Activated CD8-positive, alpha-beta memory T cell treated with anti-CD3 and anti-CD28 coated beads, Interleukin-2, amount 50 U/mL, for 4 hours (primary cell): ENCODE results near the gene DNAJA3.

Experiments used
- DNase-seq: peaks from one replicate; pipeline ENCODE4 v3.0.0-alpha.2; 2020

Gene DNAJA3

DNA sequence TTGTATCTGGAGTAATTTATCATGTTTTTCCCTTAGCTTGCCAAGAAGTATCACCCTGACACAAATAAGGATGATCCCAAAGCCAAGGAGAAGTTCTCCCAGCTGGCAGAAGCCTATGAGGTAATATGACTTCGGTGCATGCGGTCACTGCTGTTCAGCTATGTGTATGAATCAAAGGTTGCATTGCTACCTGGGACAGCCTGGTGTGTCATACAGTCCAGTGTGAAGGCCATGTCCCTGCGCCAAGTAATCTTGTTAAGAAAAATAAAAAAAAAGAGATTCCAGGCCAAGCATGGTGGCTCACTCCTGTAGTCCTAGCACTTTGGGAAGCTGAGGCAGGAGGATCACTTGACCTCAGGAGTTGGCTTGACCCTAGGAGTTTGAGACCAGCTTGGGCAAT lies 11.7 kb downstream of the DNAJA3 start:
- no peak for DNase-seq

DNA sequence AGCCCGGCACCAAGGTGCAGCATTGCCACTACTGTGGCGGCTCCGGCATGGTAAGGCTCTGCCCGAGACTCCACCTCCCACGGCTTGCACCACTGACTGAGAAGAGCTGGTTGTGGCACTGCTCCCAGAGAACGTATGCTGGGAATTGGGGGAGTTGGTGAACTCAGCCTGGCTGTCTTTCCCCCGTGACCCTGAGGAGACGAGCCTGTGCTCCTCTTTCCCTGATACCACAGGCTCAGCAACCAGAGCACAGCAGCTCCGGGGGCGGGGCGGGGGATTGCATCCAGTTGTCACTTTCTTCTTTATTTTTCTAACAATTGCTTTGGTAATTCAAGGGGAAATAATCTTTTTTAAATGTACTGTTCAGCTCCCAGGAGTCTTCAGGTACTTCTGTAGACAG lies 16.7 kb downstream of the DNAJA3 start:
- DNase-seq: no peak

DNA sequence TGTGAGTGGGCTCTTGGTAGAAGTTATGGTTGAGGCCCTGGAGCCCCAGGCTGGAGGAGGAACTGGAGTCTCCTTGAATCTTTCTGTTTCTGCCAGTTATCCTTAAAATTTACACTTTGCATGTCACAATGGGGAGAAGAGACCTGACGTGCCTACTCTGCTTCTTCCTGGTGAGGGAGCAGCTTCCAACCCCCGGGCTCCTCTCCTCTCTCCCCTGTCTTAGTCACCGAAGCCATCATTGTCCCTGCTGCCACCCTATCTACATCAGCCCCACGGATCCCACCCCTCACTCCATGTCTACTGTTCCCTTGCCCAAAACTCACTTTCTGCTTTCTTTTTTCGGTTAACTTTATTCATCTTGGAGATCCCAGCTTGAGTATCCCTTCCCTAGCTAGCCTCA lies 17.6 kb downstream of the DNAJA3 start:
- no peak for DNase-seq

DNA sequence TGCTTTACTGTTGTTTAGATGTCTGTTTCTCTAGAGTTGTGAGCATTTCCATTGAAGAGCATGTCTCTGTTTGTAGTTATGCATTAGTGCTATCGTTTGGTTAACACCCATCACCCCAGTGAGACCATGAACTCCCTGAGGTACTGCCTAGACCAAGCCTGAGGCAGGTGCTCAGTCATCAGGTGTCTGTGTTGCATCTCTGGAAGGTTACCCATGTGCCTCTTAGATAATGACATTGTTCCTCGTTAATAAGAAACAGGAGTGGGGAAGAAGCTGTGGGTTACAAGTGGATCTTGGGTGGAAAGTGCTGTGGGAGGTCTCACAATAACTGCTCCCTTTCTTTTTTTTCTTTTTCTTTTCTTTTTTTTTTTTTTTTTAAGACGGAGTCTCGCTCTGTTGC lies 18.3 kb downstream of the DNAJA3 start:
- DNase-seq: no peak

DNA sequence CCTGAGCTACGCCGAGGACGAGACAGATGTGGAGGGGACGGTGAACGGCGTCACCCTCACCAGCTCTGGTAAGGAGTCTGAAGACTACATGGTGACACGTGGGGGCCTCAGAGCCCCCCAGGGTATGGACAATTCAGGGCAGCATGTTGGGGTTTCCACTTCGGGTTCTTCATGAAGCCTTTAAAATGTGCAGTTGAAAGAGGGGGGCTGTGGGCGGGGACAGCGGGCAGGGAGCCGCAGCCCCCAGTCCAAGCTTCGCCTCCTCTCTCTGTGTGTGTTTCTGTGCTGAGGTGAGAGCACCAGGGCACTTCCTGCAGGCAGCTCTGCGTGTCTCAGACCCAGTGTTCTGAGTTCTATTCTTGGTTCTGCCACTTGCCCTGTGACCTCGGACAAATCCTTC lies 24.8 kb downstream of the DNAJA3 start:
- DNase-seq: no peak

DNA sequence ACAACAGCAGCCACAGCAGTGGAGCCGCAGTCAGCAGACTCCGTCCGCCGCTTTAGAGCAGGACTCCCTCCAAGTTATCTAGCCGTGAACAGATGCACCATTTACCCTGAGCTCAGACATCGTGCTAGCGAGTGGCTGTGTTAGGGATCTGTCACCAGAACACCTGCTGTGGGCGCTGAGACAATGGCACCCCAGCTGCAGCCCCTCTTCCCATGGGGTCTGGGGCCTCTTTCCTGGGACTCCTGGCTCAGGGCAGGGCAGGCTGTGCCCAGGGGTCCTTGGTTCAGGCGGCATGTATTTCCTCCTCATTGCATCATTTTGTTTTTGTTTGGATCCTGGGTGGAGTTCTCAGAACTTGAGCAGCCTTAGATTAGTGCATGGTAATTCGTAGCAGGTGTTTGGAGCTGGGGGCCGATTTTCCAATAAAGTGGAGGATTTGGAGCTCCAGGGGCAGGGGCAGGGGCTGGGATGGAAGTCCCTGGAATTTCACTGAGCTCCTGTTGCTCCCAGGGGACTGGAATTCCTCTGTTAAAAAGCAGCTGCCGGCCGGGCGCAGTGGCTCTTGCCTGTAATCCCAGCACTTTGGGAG lies 25.4 kb downstream of the DNAJA3 start:
- no peak for DNase-seq

DNA sequence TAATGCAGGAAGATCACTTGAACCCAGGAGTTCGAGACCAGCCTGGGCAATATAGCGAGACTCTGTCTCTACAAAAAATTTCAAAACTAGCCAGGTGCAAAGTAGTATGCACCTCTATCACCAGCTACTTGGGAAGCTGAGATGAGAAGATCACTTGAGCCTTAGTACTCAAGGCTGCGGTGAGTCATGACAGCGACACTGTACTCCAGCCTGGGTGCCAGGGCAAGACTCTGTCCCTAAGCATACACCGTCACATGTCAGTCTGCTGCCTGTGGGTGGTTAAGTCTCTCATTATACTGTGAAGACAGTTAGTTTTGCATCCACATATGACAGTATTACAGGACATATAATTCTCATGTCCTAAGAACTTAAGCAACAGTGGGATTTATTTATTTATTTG lies 27.0 kb downstream of the DNAJA3 start:
- DNase-seq: no peak

DNA sequence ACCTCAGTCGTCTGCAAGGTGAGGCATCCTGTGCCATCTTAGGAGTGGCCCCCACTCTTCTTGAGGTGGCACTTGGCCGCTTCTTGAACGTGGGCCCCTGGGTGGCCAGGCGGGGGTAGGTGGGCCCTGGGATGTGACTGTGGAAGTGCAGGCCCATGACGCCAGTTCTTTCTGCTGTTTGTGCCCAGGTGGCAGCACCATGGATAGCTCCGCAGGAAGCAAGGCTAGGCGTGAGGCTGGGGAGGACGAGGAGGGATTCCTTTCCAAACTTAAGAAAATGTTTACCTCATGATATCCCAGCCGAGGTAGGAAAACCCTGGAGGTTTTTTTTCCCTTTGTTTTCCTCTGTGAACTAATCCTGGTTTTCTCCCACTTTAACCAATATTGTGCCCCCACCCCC lies 29.0 kb downstream of the DNAJA3 start:
- no peak for DNase-seq

DNA sequence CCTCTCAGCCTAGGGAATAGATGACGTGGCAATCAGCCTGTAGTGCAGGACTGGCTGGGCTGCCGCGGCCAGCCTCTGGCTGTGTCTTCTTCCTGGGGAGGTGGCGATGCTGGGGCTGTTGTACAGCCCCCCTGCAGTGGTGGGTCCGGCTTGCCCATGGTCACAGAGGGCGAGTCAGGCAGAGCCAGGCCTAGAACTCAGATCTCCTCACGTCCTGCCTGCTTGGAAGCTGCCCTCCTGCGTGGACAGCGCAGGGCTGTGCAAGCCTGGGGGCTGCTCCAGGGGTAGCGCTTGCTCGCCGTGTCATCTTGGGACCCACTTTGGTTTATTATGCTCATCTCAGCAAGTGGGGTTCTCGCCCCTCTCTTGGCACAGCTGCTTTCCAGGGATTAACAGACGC lies 29.4 kb downstream of the DNAJA3 start:
- no peak for DNase-seq

DNA sequence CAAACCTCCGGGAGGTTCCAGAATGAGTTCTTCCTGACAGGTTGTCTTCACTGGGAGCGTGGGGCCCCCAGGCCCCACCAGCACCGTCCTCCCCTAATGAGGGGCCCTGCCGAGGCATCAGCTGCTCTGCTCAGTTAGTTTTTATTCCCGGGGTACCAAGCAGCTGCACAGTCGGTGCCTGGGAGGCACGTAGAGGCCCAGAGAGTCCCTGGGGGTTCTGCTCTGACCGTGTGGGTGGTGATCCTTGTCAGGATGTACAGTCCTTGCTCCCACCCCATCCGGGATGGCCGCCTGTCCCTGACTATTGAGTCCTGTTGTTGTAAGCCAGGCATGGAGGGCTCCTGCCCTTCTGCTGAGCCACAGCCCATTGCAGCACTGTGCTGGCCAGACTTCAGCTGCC lies 30.3 kb downstream of the DNAJA3 start:
- no peak for DNase-seq

DNA sequence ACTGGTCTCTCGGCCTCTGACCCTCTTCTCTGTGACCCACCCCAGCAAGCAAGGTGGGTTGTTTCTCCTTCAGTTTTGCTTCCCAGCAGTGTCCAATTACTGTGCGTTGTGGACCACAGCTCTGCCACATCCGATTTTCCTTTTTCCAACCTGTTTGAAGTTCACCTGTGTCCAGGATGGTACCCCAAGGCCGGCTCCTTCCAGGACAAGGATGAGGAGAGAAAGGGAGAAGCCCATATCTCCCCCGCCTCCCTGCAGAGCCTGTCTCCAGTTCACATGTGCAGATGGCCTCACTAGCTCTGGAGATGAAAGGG lies 35.2 kb downstream of the DNAJA3 start:
- no peak for DNase-seq

DNA sequence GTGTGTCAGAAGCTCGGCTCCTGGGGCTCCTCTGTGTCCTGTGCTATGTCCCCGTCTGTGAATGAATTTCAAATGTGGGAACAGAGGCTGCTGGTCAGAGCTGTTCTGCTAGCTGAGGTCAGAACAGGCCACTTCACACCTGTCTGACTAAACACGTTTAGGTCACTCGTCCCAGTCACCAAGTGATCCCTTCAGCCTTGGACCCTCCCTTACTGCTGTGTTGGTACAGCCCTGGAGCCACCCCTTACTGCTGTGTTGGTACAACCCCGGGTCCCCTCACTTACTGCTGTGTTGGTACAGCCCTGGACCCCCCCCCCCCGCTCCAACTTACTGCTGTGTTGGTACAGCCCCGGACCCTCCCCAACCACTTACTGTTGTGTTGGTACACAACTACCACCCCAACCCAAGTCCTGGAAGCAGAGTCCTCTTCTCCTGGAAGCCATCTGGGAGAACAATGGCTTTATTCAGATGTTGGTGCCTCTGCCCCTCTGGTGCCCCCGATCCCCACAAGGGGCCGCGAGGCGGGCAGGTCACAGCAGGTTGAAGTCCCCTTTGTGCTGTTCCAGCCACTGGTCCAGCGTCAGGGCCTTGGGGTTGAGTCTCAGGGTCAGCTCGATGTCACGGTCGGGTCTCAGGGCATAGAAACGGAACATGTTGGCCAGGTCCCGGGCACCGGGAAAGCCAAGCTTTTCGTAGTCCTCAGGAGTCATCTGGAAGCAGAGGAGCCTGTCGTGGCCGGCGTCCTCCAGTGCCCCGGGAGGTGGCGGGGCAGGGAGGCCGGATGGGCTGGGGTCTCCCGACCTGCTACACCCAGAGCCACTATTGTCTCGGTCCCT lies 35.8 kb downstream of the DNAJA3 start:
- DNase-seq: no peak

DNA sequence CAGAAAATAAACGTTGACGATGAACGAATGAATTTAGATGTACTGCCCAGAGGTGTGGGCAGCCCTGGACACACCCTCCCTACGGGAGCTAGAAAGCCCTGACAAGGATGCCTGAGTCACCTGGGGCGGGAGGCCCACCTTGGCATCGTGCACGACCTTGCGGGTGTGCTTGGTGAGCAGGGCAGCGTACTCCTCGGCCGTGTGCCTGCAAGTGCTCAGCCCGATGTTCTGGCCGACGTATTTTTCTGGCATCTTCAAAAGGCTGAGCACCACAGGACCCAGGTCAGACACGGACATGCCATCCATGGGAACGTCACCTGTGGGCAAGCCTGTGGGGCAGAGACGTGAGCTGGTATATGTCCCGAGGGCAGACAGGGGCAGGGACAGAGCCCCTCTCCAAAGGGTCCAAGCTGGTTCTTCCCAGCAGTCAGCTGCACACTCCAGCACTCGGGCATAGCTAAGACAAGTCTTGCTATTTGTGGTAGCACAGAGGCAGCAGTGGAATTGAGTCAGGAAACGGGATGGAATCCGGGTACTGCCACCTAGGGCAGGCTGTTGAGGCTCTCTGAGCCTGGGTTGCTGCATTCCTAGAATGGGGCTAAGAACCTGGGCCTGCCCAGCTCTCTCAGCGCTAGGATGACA lies 38.0 kb downstream of the DNAJA3 start:
- no peak for DNase-seq

DNA sequence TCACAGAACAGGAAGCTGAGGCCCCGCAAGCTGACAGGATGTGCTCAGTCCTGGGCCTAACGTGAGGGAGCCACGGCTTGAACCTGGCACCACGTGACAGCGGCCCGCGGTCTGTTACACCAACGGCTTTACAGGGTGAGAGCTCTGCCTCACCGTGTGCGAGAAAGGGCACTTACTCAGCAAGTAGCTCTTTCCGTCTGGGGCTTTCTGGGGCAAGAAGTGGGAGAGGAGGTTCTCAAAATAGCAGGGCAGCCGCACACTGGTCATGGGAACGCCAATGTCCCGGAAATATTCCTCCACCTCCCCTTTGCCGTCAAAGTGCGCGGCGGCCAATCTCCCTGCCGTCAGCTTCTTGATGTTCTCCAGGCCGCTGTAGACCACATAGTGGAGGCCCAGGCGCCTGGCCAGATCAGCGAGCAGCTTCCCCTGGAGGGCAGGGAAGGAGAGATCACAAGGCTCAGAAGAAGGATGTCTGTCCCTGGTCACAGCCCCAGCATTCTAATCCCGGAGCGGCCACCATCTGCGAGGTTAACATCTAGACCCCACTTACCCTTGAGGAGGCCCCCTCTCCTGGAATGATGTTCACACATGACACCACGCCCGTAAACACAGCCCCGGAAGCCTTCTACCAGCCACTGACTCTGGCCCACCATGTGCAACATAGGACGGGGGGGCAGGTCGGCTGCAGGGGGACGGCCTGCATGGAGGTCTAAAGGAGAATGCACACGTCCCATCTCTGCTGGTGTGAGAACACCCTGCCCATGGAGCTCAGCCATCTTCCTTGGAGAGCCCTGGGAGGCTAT lies 40.5 kb downstream of the DNAJA3 start:
- DNase-seq: peak; percentile 66

DNA sequence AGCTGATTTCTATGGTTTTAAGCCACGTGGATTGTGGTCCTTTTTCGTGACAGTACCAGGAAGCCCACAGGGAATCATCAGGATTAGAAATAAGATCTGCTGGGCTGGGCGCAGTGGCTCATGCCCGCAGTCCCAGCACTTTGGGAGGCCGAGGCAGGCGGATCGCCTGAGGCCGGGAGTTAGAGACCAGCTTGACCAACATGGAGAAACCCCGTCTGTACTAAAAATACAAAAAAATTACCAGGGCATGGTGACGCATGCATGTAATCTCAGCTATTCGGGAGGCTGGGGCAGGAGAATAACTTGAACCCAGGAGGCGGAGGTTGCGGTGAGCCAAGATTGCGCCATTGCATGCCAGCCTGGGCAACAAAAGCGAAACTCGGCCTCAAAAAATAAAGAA lies 42.2 kb downstream of the DNAJA3 start:
- no peak for DNase-seq

DNA sequence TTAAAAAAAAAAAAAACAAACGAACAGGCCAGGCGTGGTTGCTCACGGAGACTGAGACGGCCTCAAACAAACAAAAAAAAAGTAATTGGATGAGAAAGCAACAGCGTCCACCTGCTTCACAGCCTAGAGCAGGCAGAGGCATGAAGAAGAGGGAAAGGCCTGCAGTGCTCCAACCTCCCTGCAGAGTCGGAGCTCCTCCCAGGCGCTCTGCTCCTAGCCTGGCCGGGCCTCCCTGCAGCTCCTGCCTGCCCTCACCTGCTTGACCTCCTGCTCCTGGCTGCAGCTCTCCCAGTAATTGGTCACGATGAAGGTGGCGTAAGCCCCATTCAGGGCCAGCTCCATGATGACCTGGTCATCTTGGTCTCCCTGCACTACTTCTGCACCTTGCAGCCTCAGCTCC lies 43.3 kb downstream of the DNAJA3 start:
- no peak for DNase-seq

DNA sequence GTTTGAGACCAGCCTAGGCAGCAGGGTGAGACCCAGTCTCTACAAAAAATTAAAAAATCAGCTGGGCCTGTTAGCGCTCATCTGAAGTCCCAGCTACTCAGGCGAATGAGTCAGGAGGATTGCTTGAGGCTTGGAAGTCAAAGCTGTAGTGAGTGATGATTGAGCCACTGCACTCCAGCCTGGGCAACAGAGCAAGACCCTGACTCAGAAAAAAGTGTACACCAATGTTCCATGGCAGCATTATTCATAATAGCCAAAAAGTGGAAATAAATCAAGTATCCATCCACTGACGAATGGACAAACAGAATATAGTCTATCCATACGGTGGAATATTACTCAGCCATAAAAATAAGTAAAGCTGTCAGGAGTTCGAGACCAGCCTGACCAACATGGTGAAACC lies 46.2 kb downstream of the DNAJA3 start:
- no peak for DNase-seq

DNA sequence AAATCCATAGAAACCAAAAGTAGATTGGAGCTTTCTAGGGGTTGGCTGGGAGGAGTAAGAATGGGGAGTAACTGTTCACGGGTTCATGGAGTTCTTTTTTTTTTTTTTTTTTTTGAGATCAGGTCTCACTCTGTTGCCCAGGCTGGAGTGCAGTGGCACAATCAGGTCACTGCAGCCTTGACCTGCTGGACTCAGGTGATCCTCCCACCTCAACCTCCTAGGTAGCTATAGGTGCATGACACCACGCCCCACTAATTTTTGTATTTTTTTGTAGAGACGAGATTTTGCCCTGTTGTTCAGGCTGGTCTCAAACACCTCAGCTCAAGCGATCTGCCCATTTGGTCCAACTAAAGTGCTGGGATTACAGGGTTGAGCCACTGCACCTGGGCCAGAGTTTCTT lies 47.2 kb downstream of the DNAJA3 start:
- no peak for DNase-seq

DNA sequence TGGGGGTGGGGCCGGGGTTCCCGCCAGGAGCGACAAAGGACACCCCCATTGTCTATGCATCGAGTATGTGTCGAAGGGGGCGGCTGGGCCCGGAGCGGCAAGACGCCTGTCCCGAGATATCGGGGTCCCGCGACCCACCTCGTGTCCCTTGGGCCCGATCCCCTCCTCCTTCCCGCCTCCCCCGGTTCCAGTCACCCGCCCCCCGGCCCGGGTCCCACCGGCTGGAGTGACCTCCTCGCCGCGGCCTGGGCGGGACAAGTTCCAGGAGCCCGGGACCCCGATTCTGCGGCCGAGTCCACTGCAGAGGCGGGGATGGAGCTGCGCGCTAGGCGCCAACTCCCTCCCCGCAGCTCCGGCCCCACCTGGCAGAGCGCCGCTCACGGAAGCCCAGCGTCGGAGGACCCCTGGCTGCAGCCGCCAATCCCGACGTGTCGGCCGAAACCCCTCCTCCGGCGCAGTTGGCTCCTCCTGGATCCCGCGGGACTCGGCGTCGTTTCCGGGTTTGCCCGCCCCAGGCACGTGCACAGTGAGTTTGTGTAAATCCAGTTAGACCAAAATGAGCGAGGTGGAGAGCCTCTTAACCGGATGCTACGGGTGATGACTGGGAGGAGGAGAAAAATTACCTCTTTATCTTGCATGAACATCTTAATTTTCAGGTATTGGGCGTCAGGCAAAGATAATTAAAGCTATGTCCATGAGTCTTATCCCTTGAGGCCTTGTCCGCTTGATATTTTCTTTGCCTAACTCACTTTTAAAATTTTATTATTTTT lies 48.7 kb downstream of the DNAJA3 start, which contains the start of gene NMRAL1:
Gene NMRAL1, minus strand, starts transcription at position 434 of the 770 bp plus-strand sequence. CDS start 493 bp downstream, outside the sequence.
- DNase-seq: peak; percentile 81

DNA sequence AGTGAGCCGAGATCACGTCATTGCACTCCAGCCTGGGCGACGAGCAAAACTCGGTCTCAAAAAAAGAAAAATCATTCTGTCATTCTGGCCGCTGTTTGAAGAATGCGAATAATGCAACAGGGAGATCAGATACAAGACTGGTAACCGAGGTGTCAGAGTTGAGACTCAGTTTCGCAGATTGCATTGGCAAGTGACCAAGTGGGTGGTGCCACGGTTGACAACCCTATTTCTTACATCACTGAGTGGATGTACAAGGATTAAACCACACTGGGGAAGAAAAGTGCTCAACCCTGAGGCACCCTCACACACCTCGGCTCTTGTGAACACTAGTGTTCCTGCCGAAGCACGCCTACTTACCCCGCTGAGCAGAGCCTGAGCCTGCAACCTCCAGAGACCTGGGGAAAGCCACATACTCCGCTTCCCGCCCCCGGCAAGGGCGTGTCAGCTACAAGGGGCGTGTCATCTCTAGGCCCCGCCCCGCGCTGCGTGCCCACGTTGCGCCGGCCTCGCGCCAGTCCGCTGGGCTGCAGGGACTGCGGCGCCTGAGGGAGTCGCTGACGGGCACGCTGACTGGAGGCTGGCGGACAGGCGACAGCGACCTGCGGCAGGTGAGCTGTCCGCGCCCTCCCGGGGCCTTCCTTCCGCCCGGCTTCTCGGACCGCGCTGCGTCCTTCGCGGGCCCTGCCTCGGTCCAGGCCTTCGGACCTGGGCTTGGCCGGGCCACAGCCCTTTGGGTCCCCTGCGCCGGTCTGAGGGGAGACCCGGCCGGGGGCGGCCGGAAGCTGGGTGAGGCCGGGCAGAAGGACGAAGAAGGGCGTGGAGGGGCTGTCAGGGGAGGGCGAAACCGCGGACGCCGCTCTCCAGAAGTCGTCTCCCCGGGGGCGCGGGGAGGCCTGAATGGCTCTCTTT lies 50.5 kb downstream of the DNAJA3 start, which contains the start of gene HMOX2:
Gene HMOX2, plus strand, starts transcription at position 519 of the 909 bp plus-strand sequence. CDS start 29,127 bp downstream, outside the sequence.
- peak; percentile 95 for DNase-seq

DNA sequence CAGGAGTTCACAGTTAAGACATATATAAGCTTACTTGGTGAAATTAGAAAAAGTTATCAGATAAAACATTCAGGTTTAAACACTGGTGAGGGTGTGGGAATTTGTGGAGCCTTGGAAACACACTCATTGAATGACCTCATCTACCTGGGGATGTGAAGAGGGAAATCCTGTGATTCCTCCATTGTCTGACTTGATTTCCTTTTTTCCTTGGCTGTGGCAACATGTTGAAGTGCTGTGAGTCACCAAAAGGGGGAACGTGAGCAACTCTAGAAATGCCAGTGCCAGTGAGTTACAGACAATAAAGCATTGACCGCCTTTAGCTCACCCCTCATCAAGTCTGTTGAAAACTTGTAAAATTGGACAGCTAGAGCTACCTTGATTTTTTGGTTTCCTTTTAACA lies 52.3 kb downstream of the DNAJA3 start:
- DNase-seq: no peak
